Measurements from ENCODE around the gene INAFM1.

The INAFM1 gene

DNA sequence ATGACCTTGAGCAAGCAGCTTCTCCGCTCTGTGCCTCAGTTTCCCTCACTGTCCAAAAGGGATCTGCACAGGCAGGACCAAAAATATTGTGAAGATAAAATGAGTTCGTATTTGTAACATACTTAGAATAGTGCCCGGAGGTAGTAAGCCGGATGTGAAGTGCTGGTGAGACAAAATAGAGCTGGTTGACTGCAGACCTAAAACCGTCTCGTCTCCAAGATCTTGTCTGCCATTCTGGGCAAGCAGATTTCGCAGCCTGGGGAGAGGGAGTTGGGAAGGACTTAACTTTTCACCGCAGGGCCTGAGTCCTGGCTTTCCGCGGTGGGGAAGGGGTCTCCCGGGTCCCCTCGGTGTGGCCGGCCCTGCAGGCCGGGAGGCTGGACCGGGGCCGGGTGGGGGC is 35.5 kb upstream of the INAFM1 start:
- Histone ChIP-seq H3K27ac (no peak overlapping the region), H3K4me1 (peaks cover 12% of the 10 kb centered on the region), H3K9me3 (ENCODE audit: control insufficient read depth, low read length) (no peaks in the 10 kb centered on the region), H2AFZ (peak overlapping the region; percentile 51), H3K27me3 (ENCODE audit: control insufficient read depth, insufficient read depth, low read length) (no peaks in the 10 kb centered on the region), H3K79me2 (no peaks in the 10 kb centered on the region), H3K9ac (no peak overlapping the region), H3K4me2 (ENCODE audit: low read length) (peak overlapping the region; percentile 77), H3K36me3 (ENCODE audit: control insufficient read depth, insufficient read depth, low read length) (no peaks in the 10 kb centered on the region), H3K4me3 (ENCODE audit: low read depth, low read length) (no peak overlapping the region)
- TF ChIP-seq, protein P1, sequence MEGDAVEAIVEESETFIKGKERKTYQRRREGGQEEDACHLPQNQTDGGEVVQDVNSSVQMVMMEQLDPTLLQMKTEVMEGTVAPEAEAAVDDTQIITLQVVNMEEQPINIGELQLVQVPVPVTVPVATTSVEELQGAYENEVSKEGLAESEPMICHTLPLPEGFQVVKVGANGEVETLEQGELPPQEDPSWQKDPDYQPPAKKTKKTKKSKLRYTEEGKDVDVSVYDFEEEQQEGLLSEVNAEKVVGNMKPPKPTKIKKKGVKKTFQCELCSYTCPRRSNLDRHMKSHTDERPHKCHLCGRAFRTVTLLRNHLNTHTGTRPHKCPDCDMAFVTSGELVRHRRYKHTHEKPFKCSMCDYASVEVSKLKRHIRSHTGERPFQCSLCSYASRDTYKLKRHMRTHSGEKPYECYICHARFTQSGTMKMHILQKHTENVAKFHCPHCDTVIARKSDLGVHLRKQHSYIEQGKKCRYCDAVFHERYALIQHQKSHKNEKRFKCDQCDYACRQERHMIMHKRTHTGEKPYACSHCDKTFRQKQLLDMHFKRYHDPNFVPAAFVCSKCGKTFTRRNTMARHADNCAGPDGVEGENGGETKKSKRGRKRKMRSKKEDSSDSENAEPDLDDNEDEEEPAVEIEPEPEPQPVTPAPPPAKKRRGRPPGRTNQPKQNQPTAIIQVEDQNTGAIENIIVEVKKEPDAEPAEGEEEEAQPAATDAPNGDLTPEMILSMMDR (IDR thresholded peaks at IDR 0.05): no peak

DNA sequence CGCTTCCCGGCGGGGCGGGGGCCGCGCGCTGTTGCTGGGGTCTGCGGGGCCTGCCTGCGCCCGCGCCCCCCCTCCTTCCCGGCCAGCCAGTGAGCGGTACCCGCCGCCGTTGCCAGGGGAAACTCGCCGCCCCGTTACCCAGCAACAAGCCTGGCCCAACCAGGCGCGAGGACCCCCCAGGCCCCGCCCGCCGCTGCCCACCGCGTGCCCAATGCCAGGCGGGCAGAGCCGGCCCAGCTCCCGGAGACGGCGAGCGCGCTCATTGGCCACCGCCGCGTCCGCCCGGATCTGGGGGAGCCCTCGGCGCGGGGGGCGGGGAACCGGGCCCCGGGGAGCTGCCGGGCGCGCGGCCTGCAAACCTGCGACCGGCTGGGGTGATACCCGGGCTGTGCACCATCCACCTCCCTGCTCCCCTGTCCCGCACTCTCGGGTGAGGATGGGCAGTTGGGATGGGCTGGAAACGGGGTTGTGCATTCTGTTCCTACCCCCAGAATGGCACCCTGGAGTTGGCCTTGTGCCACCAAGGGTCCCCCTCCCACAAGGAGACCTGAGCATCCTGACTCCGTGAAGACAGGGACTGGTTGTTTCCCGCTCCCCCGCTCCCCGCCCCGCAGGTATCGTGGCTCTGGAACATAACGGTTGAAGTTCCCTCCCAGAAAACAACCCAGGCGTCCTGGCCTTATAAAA is 34.9 kb upstream of the INAFM1 start:
- Histone ChIP-seq H3K4me1 (peaks cover 12% of the 10 kb centered on the region), H3K27ac (no peak overlapping the region), H3K36me3 (ENCODE audit: control insufficient read depth, insufficient read depth, low read length) (no peaks in the 10 kb centered on the region), H3K9ac (no peak overlapping the region), H3K4me2 (ENCODE audit: low read length) (peak overlapping the region; percentile 57), H3K27me3 (ENCODE audit: control insufficient read depth, insufficient read depth, low read length) (no peaks in the 10 kb centered on the region), H3K4me3 (ENCODE audit: low read depth, low read length) (peak overlapping the region; percentile 27), H3K9me3 (ENCODE audit: control insufficient read depth, low read length) (no peaks in the 10 kb centered on the region), H2AFZ (no peak overlapping the region), H3K79me2 (no peaks in the 10 kb centered on the region)
- TF ChIP-seq, protein P1 (IDR thresholded peaks at IDR 0.05): no peak

DNA sequence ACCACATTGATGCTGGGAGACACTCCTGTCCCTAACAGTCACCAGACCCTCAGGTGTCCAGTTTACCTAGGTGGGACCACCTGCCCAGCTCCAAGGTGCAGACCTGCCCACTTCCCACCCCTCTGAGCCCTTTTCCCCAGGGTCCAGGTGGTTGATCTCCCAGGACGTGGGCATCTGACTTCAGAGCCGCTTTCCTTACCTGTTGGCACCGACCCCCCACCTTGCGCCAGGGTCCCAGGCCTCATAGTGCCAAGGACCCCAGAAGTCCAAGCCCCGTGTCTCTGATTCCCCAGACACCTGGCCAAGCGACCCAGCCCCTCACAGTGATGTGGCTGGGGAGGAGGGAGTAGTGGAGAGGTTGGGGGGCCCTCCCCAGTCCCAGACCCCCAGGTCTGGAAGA is 34.1 kb upstream of the INAFM1 start:
- H3K4me2 ChIP-seq (ENCODE audit: low read length): peak overlapping the region; percentile 36
- no peak overlapping the region for H3K9ac ChIP-seq
- no peaks in the 10 kb centered on the region for H3K9me3 ChIP-seq (ENCODE audit: control insufficient read depth, low read length)
- H2AFZ ChIP-seq: no peak overlapping the region
- no peaks in the 10 kb centered on the region for H3K36me3 ChIP-seq (ENCODE audit: control insufficient read depth, insufficient read depth, low read length)
- TF ChIP-seq, protein P1 (IDR thresholded peaks at IDR 0.05): no peak
- no peak overlapping the region for H3K27ac ChIP-seq
- H3K27me3 ChIP-seq (ENCODE audit: control insufficient read depth, insufficient read depth, low read length): no peaks in the 10 kb centered on the region
- H3K4me1 ChIP-seq: peaks cover 12% of the 10 kb centered on the region
- H3K4me3 ChIP-seq (ENCODE audit: low read depth, low read length): no peak overlapping the region
- no peaks in the 10 kb centered on the region for H3K79me2 ChIP-seq

DNA sequence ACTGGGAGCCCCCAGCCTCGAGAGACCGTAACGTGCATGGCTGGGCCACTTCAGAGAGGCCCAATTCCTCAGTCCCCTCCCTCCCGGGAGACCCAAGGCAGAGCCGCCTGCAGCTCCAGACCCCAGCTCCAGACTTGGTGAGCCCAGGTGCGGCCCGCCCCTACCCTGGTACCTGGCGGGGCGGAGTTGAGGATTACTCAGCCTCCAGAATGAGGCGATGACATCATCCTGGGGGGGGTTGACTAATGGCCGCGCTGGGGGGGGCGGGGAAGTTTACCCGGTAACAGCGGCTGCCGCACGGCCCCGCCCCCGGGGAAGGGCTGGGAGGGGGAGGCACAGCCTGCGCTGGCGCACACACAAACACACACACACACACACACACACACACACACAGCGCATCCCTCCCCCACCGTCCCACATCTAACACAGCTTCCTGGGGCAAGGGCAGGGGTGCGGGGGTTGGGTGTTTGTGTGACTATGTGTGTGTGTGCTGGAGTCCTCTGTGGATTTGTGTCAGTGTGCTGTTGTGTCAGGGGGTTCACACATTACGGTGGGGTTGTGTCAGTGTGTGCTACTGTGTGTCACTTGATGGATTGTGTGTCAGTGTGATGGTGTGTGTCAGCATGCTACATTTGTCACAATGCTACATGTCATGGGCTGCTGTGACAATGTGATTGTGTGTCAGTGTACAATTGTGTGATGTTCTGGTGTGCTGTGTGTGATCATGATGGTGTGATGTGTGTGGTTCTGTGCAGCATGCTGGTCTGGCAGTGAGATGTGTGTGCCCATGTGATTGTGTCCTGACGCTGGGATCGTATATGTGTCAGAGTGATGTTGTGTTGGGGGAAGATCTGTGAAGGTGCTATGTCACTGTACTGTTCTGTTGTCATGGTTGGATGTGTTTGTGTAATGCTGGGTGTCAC is 33.4 kb upstream of the INAFM1 start:
- Histone ChIP-seq H3K79me2 (no peaks in the 10 kb centered on the region), H3K4me2 (ENCODE audit: low read length) (peak overlapping the region; percentile 36), H3K27me3 (ENCODE audit: control insufficient read depth, insufficient read depth, low read length) (no peaks in the 10 kb centered on the region), H3K4me1 (peaks cover 12% of the 10 kb centered on the region), H3K9ac (no peak overlapping the region), H3K36me3 (ENCODE audit: control insufficient read depth, insufficient read depth, low read length) (no peaks in the 10 kb centered on the region), H2AFZ (peak overlapping the region; percentile 38), H3K9me3 (ENCODE audit: control insufficient read depth, low read length) (no peaks in the 10 kb centered on the region), H3K4me3 (ENCODE audit: low read depth, low read length) (peak overlapping the region; percentile 42), H3K27ac (no peak overlapping the region)
- TF ChIP-seq, protein P1 (IDR thresholded peaks at IDR 0.05): no peak
